Measurements from ENCODE around the gene PNPLA2. TPM values are rescaled to one million over a fixed set of nuclear protein-coding genes. Genes with fewer than 3 reads are reported as not detected.

Gene PNPLA2
- total RNA-seq, 2 donors from 2014 or later = 61.8 to 115 TPM

DNA sequence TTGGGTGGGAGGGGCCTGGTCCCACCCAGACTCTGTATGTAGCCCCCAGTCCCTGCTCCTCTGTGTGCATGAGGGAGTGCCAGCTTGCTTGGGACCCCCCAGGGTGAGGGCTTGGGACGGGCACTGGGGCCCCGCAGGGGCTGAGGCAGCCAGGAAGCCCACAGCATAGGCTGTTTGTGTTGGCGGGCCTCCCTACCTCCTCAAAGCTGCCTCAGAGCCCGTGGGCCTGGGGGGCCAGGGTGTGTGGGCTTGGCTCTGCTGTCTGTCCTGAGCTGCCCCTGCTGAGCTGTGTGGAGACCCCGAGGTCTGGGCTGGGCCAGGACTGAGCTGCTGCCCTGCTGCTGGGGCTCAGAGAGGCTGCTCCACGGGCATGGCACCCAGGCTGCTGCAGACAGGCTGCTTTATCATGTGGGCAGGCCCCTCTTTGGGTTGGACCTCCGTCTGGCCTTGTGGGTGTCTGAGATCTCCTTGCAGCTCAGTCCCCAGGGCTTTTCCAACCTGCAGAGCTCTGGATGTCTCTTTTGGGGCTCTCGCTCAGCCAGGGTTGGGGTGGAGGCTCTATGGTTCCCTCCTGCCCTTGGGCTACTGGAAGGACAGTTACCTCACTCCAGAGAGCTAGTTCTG, 27.3 kb downstream of the PNPLA2 start:
- no peaks in the 10 kb centered on the region for H3K36me3 ChIP-seq
- TF ChIP-seq POLR2AphosphoS5 (IDR thresholded peaks at IDR 0.05) (no peak), POLR2A (IDR thresholded peaks at IDR 0.05) (no peak)
- TF ChIP-seq, protein P1, sequence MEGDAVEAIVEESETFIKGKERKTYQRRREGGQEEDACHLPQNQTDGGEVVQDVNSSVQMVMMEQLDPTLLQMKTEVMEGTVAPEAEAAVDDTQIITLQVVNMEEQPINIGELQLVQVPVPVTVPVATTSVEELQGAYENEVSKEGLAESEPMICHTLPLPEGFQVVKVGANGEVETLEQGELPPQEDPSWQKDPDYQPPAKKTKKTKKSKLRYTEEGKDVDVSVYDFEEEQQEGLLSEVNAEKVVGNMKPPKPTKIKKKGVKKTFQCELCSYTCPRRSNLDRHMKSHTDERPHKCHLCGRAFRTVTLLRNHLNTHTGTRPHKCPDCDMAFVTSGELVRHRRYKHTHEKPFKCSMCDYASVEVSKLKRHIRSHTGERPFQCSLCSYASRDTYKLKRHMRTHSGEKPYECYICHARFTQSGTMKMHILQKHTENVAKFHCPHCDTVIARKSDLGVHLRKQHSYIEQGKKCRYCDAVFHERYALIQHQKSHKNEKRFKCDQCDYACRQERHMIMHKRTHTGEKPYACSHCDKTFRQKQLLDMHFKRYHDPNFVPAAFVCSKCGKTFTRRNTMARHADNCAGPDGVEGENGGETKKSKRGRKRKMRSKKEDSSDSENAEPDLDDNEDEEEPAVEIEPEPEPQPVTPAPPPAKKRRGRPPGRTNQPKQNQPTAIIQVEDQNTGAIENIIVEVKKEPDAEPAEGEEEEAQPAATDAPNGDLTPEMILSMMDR (IDR thresholded peaks at IDR 0.05) = no peak
- H3K9me3 ChIP-seq = no peaks in the 10 kb centered on the region
- 34% methylated on average over 8 of the region's 8 CpGs for WGBS
- peak overlapping the region; percentile 25 to 89 for H3K27ac ChIP-seq
- intact Hi-C loops (cut with DNase I) = loop anchor here (5.0 to 10.0 kb wide), 4 partner anchors 66 to 619 kb away; partner anchors contain the start of genes AP2A2 and CHID1
- H3K27me3 ChIP-seq (replicated peaks; ENCODE audit: insufficient read depth) = no peaks in the 10 kb centered on the region
- no peak overlapping the region for H3K4me3 ChIP-seq
- peaks cover 33% of the 10 kb centered on the region for H3K4me1 ChIP-seq (replicated peaks)
- no peak for DNase-seq (ENCODE audit: low spot score)

DNA sequence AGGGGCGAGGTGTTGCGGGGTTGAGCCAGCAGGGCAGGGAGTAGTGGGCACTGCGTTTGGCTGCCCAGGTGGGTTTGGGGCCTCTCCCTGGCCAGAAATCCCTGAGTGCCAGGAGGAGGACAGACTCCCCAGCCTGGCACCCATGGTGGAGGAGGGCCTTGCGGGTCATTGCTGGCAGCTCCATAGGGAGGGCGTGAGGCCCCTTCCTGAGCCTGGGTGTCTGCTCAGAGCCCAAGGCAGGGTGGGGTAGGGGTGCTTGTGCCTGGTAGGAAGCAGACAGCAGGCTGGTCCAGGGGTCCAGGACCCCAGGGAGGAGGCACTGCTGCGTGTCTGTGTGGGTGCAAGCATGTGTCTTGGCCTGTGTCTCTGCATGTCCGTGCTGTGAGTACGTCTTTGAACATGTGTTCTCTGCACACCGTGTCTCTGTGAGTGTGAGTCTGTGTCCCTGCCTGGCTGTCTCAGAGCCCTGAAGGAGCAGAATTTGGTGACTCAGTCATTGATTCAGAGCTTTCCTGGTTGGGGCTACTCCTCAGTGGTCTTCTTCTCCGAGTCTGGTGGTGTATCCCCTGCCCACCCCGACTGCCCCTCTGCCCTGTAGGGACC, 27.9 kb downstream of the PNPLA2 start:
- WGBS = 62% methylated on average over 11 of the region's 11 CpGs
- H3K9me3 ChIP-seq = no peaks in the 10 kb centered on the region
- peaks cover 27% of the 10 kb centered on the region for H3K4me1 ChIP-seq (replicated peaks)
- DNase-seq (ENCODE audit: low spot score) = no peak
- H3K27ac ChIP-seq = no peak overlapping the region
- H3K36me3 ChIP-seq = no peaks in the 10 kb centered on the region
- intact Hi-C loops (cut with DNase I) = loop anchor here (5.0 to 10.0 kb wide), 4 partner anchors 66 to 618 kb away; partner anchors contain the start of genes AP2A2 and CHID1
- TF ChIP-seq, protein P1 (IDR thresholded peaks at IDR 0.05) = no peak
- TF ChIP-seq POLR2A (IDR thresholded peaks at IDR 0.05) = no peak
- no peaks in the 10 kb centered on the region for H3K27me3 ChIP-seq (replicated peaks; ENCODE audit: insufficient read depth)
- H3K4me3 ChIP-seq = no peak overlapping the region

DNA sequence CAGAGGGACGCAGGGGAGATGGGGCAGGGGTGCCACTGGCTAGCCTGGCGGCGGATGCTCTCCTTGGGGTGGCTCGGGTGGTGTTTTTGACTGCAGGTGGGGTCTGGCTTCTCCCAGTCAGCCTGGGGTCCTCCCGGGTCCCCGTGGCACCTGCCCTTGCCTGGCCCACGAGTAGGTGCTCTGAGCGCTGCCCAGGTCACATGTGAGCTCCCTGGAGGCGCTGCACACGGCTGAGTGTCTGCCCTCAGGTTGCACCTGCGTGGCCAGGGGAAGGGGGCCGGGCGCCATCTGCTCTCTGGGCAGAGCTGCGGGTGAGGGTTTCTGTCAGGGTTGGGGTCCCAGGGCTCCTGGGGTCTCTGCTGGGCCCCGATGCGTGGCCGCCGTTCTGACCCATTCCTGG, 29.2 kb downstream of the PNPLA2 start:
- no peak for TF ChIP-seq POLR2A (IDR thresholded peaks at IDR 0.05)
- no peak for TF ChIP-seq POLR2AphosphoS5 (IDR thresholded peaks at IDR 0.05)
- TF ChIP-seq, protein P1 (IDR thresholded peaks at IDR 0.05) = no peak
- Histone ChIP-seq H3K4me3 (no peak overlapping the region), H3K9me3 (no peaks in the 10 kb centered on the region), H3K27me3 (replicated peaks; ENCODE audit: insufficient read depth) (no peaks in the 10 kb centered on the region), H3K27ac (no peak overlapping the region), H3K4me1 (replicated peaks) (peaks cover 26% of the 10 kb centered on the region), H3K36me3 (no peaks in the 10 kb centered on the region)
- 97% methylated on average over 11 of the region's 18 CpGs for WGBS
- intact Hi-C loops (cut with DNase I) = loop anchor here (5.0 to 10.0 kb wide), 4 partner anchors 64 to 617 kb away; partner anchors contain the start of genes AP2A2 and CHID1
- no peak for DNase-seq (ENCODE audit: low spot score)

DNA sequence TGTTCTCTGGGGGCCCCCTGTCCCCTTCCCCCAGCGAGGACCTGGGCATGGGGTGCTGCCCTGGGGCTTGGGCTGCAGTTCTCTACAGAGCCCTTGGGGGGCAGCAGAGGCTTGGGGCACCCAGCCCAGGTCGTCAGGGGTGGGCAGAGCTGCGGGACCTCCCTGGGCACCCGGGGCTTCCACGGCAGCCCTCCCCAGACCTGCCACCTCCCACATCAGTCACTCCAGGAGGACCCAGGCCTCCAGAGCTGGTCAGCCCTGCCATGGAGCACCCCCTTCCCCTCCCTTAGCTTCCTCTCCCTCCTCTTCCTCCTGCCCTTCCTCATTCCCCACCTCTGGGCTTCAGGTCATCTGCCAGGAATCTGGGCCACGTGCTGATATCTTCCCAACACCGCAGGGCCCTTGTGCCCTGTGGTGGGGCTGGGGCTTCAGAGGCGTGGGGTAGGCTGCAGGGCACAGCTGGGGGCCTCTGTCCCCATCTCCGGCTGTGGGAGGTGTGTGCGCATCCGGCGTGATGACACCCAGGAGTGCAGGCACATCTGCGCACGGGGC, 29.7 kb downstream of the PNPLA2 start:
- intact Hi-C loops (cut with DNase I) = loop anchor here (5.0 to 10.0 kb wide), 4 partner anchors 64 to 616 kb away; partner anchors contain the start of genes AP2A2 and CHID1
- H3K4me1 ChIP-seq (replicated peaks) = peaks cover 26% of the 10 kb centered on the region
- no peaks in the 10 kb centered on the region for H3K27me3 ChIP-seq (replicated peaks; ENCODE audit: insufficient read depth)
- H3K4me3 ChIP-seq = no peak overlapping the region
- 33% methylated on average over 14 of the region's 14 CpGs for WGBS
- no peak for DNase-seq (ENCODE audit: low spot score)
- no peak overlapping the region for H3K27ac ChIP-seq
- H3K36me3 ChIP-seq = no peaks in the 10 kb centered on the region
- TF ChIP-seq POLR2A (IDR thresholded peaks at IDR 0.05) = no peak
- TF ChIP-seq, protein P1 (IDR thresholded peaks at IDR 0.05) = peak; percentile 40 to 91 (median 78)
- H3K9me3 ChIP-seq = no peaks in the 10 kb centered on the region
